Activated CD4-positive, alpha-beta T cell treated with anti-CD3 and anti-CD28 coated beads for 48 hours (primary cell): ENCODE results near the gene ITPKA.

Source experiments
- DNase-seq: peaks from one replicate; pipeline ENCODE4 v3.0.0-alpha.2; 2020

The ITPKA gene

GRCh38 chr15:41491889-41492288 lies 1.8 kb upstream of the ITPKA start:
- DNase-seq = no peak

GRCh38 chr15:41492597-41493204 lies 973 bp upstream of the ITPKA start:
- DNase-seq = no peak

- no peak for DNase-seq
Measured at GRCh38 chr15:41493902-41494189, 172 bp downstream of the ITPKA start.

- DNase-seq = peak; percentile 67
Measured at GRCh38 chr15:41494190-41494921, 682 bp downstream of the ITPKA start.

GRCh38 chr15:41494922-41495735 lies 1.5 kb downstream of the ITPKA start:
- DNase-seq = peak; percentile 58

GRCh38 chr15:41495736-41496599 lies 2.3 kb downstream of the ITPKA start:
- no peak for DNase-seq

- DNase-seq = no peak
Measured at GRCh38 chr15:41498657-41499056, 5.0 kb downstream of the ITPKA start.

GRCh38 chr15:41499109-41499851 lies 5.6 kb downstream of the ITPKA start:
- DNase-seq = no peak

- peak; percentile 65 for DNase-seq
Measured at GRCh38 chr15:41501191-41501917, 7.7 kb downstream of the ITPKA start.

- peak; percentile 54 for DNase-seq
Measured at GRCh38 chr15:41501931-41502794, 8.5 kb downstream of the ITPKA start.

- DNase-seq = no peak
Measured at GRCh38 chr15:41502795-41503668, 9.4 kb downstream of the ITPKA start.

GRCh38 chr15:41503669-41504010 lies 10.0 kb downstream of the ITPKA start:
- no peak for DNase-seq

- DNase-seq = no peak
Measured at GRCh38 chr15:41504751-41505492, 11.2 kb downstream of the ITPKA start.

GRCh38 chr15:41505776-41506175 lies 12.1 kb downstream of the ITPKA start:
- DNase-seq = no peak

- no peak for DNase-seq
Measured at GRCh38 chr15:41506796-41507341, 13.2 kb downstream of the ITPKA start.

GRCh38 chr15:41507820-41508290 lies 14.2 kb downstream of the ITPKA start:
- DNase-seq = no peak

GRCh38 chr15:41510728-41511127 lies 17.1 kb downstream of the ITPKA start:
- no peak for DNase-seq

GRCh38 chr15:41511331-41511898 lies 17.7 kb downstream of the ITPKA start:
- no peak for DNase-seq
